Endodermal cell (in vitro differentiated cells): ENCODE data around the gene DPYSL4. TPM values are rescaled to one million over a fixed set of nuclear protein-coding genes. Genes with fewer than 3 reads are reported as not detected.
A peak's percentile ranks its signal among the peaks of the same experiment; 100 is the strongest.

ENCODE experiments used
- DNase-seq: peaks from one replicate; pipeline ENCODE4 v3.0.0-alpha.2; 2017
- H3K27ac ChIP-seq: 2 replicates; pipeline ENCODE4 v1.5.1; 2013; ENCODE audit warnings: mild to moderate bottlenecking, low read depth, low read length, moderate library complexity
- H3K27me3 ChIP-seq: 2 replicates; pipeline ENCODE4 v1.6.1; 2013; ENCODE audit warnings: mild to moderate bottlenecking, low read length, moderate library complexity; ENCODE audit not compliant: insufficient read depth, control insufficient read depth, poor library complexity, severe bottlenecking
- H3K36me3 ChIP-seq: 2 replicates; pipeline ENCODE4 v1.7.0; 2013; ENCODE audit warnings: mild to moderate bottlenecking, low read length, moderate library complexity; ENCODE audit not compliant: control insufficient read depth, insufficient read depth
- H3K4me1 ChIP-seq: one replicate; pipeline ENCODE4 v1.7.0; 2013; ENCODE audit warnings: low read length; ENCODE audit not compliant: control insufficient read depth, insufficient read depth
- H3K4me3 ChIP-seq: 2 replicates; pipeline ENCODE4 v1.5.1; 2013; ENCODE audit warnings: mild to moderate bottlenecking, low read length, moderate library complexity
- H3K9ac ChIP-seq: 2 replicates; pipeline ENCODE4 v1.6.1; 2013; ENCODE audit warnings: mild to moderate bottlenecking, low read length, moderate library complexity; ENCODE audit not compliant: poor library complexity, severe bottlenecking; ENCODE audit errors: extremely low read depth
- H3K9me3 ChIP-seq: 2 replicates; pipeline ENCODE4 v1.6.1; 2013; ENCODE audit warnings: mild to moderate bottlenecking, low read length, moderate library complexity; ENCODE audit not compliant: control insufficient read depth
- H3K27ac Mint-ChIP-seq: 2 replicates; pipeline ENCODE4 v1.8.0; 2020; ENCODE audit warnings: mixed read lengths
- H3K27me3 Mint-ChIP-seq: 2 replicates; pipeline ENCODE4 v1.8.0; 2021; ENCODE audit warnings: mild to moderate bottlenecking, mixed read lengths; ENCODE audit not compliant: insufficient read depth
- H3K36me3 Mint-ChIP-seq: 2 replicates; pipeline ENCODE4 v1.8.0; 2020; ENCODE audit warnings: low read depth, mixed read lengths
- H3K4me1 Mint-ChIP-seq: 2 replicates; pipeline ENCODE4 v1.8.0; 2020; ENCODE audit warnings: mixed read lengths
- H3K4me3 Mint-ChIP-seq: 2 replicates; pipeline ENCODE4 v1.8.0; 2020; ENCODE audit warnings: mild to moderate bottlenecking, moderate library complexity, mixed read lengths
- H3K9me3 Mint-ChIP-seq: 2 replicates; pipeline ENCODE4 v1.8.0; 2020; ENCODE audit warnings: mild to moderate bottlenecking, mixed read lengths
- WGBS, 2 experiments: methylation state at CpG; one replicate each; pipeline versions ENCODE4 v1.1.5 to v1.1.7; 2013; ENCODE audit warnings: missing lambda C conversion rate in 2 of 2, mixed read lengths in 1 of 2; ENCODE audit not compliant: insufficient coverage in 1 of 2, insufficient read length in 1 of 2; 5-methylcytosine and 5-hydroxymethylcytosine counted together
- total RNA-seq, 2 donors: library from RNA; stranded (reverse); fragmentation: NEBNext Ultra II Directional in 1 of 2; extraction: Animal tissue kit (Norgen Biotek cat#: 25700) in 1 of 2; gene quantifications; 2 replicates in 1 of 2; 3 replicates in 1 of 2; pipeline ENCODE4 v1.2.1, GENCODE V29; 2021
- TF ChIP-seq, protein P1 (sequence below): fragments of 200-600 bp; sonication (generic); conservative IDR thresholded peaks from 2 replicates; pipeline ENCODE4 v1.5.0; 2021; ENCODE audit warnings: antibody characterized with exemption, mild to moderate bottlenecking

The DPYSL4 gene
- total RNA-seq, 2 donors from 2014 or later, result 5.1 to 13.5 TPM

DNA sequence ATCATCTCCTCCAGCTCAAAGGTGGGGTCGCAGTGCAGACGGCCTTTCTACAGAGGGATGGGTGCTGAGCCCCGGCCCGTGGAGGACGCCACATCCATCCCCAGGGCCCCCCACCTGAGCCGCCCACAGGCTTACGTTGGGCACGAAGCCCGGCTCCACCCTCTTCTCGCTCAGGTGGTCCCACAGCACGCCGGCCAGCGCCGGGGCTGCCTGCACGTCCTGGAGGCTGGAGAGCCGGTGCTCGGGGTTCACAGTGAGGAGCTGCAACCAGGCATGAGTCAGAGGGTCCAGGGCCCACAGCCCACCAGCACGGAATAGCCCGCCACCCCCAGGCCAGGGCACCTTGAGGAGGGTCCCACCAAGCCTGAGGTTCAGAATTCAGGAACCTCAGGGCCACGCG is 36.0 kb downstream of the DPYSL4 start:
- Mint-ChIP-seq H3K27ac (no peak overlapping the region), H3K9me3 (peaks cover 14% of the 10 kb centered on the region), H3K4me1 (no peaks in the 10 kb centered on the region), H3K27me3 (no peaks in the 10 kb centered on the region), H3K36me3 (peaks cover under 1% of the 10 kb centered on the region), H3K4me3 (no peak overlapping the region)
- Histone ChIP-seq H3K4me3 (no peak overlapping the region), H3K9ac (no peak overlapping the region), H3K36me3 (no peaks in the 10 kb centered on the region), H3K4me1 (no peaks in the 10 kb centered on the region), H3K27me3 (no peaks in the 10 kb centered on the region), H3K27ac (no peak overlapping the region), H3K9me3 (no peaks in the 10 kb centered on the region)
- 76 to 77% methylated on average over 5 to 21 of the region's 21 CpGs for whole genome bisulfite sequencing, 2 experiments
- TF ChIP-seq, protein P1, sequence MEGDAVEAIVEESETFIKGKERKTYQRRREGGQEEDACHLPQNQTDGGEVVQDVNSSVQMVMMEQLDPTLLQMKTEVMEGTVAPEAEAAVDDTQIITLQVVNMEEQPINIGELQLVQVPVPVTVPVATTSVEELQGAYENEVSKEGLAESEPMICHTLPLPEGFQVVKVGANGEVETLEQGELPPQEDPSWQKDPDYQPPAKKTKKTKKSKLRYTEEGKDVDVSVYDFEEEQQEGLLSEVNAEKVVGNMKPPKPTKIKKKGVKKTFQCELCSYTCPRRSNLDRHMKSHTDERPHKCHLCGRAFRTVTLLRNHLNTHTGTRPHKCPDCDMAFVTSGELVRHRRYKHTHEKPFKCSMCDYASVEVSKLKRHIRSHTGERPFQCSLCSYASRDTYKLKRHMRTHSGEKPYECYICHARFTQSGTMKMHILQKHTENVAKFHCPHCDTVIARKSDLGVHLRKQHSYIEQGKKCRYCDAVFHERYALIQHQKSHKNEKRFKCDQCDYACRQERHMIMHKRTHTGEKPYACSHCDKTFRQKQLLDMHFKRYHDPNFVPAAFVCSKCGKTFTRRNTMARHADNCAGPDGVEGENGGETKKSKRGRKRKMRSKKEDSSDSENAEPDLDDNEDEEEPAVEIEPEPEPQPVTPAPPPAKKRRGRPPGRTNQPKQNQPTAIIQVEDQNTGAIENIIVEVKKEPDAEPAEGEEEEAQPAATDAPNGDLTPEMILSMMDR, result no peak
- DNase-seq, result no peak

DNA sequence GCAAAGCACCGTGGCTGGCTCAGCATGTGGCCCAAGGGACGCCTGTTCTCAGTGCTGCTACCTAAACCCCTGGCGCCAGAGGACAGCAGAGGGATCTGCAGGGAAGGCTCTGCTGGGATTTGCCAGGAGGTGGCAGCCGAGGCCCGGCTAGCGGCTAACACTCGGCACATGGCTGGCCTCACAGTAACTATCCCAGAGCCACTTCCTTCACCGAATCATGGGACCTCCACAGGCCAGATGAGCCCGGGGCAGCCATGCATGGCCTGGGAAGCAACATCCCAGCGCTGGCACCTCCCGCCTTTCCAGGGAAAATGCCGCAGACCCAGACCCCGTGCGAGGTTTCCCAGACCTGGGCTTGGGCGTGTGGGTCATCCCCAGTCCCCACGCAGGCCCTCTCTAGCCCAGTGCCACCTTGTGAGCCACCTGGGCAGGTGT is 36.4 kb downstream of the DPYSL4 start:
- Histone ChIP-seq H3K4me1 (no peaks in the 10 kb centered on the region), H3K9ac (no peak overlapping the region), H3K36me3 (no peaks in the 10 kb centered on the region), H3K27me3 (no peaks in the 10 kb centered on the region), H3K27ac (no peak overlapping the region), H3K9me3 (no peaks in the 10 kb centered on the region), H3K4me3 (no peak overlapping the region)
- Mint-ChIP-seq H3K4me1 (no peaks in the 10 kb centered on the region), H3K9me3 (peaks cover 10% of the 10 kb centered on the region), H3K27me3 (no peaks in the 10 kb centered on the region), H3K36me3 (no peaks in the 10 kb centered on the region), H3K4me3 (no peak overlapping the region), H3K27ac (no peak overlapping the region)
- DNase-seq, result peak; percentile 96
- 43 to 49% methylated on average over 11 to 16 of the region's 16 CpGs for WGBS, 2 experiments
- TF ChIP-seq, protein P1, result peak; percentile 95

GRCh38 chr10:132223611-132224342 is 37.0 kb downstream of the DPYSL4 start:
- no peaks in the 10 kb centered on the region for H3K27me3 ChIP-seq
- 92 to 93% methylated on average over 20 to 23 of the region's 23 CpGs for WGBS, 2 experiments
- H3K27ac ChIP-seq, result no peak overlapping the region
- H3K4me3 ChIP-seq, result no peak overlapping the region
- TF ChIP-seq, protein P1, result no peak
- Mint-ChIP-seq H3K27me3 (no peaks in the 10 kb centered on the region), H3K27ac (no peak overlapping the region), H3K4me1 (no peaks in the 10 kb centered on the region), H3K36me3 (no peaks in the 10 kb centered on the region), H3K9me3 (peaks cover 5% of the 10 kb centered on the region), H3K4me3 (no peak overlapping the region)
- no peaks in the 10 kb centered on the region for H3K36me3 ChIP-seq
- no peaks in the 10 kb centered on the region for H3K9me3 ChIP-seq
- H3K4me1 ChIP-seq, result no peaks in the 10 kb centered on the region
- DNase-seq, result no peak
- no peak overlapping the region for H3K9ac ChIP-seq
